Stimulated activated CD4-positive, alpha-beta T cell treated with anti-CD3 and anti-CD28 coated beads, Interleukin-2, amount 100 ng/mL, for 24 hours (primary cell): ENCODE data around the gene CHST9.
"Not testable (repeated sequence)": the region's sequence is repeated elsewhere in the genome, so short reads cannot be mapped to it uniquely, and the experiment has no call there.

Experiments
- DNase-seq, 2 donors: peaks; one replicate each; pipeline ENCODE4 v3.0.0-alpha.2; 2020

CHST9 gene

GRCh38 chr18:26993568-26993967 lies 191.5 kb downstream of the CHST9 start:
- DNase-seq: no peak

GRCh38 chr18:26992926-26993325 lies 192.2 kb downstream of the CHST9 start:
- no peak for DNase-seq

- DNase-seq: no peak
These were observed 195.3 kb downstream of the CHST9 start for GRCh38 chr18:26989842-26990241.

GRCh38 chr18:26981360-26982082 lies 203.6 kb downstream of the CHST9 start:
- no peak for DNase-seq

- DNase-seq: no peak
These were observed 206.2 kb downstream of the CHST9 start for GRCh38 chr18:26978812-26979341.

GRCh38 chr18:26977781-26978180 lies 207.3 kb downstream of the CHST9 start:
- DNase-seq: no peak

GRCh38 chr18:26976206-26976605 lies 208.9 kb downstream of the CHST9 start:
- DNase-seq: no peak

- not testable (repeated sequence) for DNase-seq
These were observed 212.6 kb downstream of the CHST9 start for GRCh38 chr18:26972549-26972948.

GRCh38 chr18:26971409-26971808 lies 213.7 kb downstream of the CHST9 start:
- no peak for DNase-seq

GRCh38 chr18:26970637-26971036 lies 214.5 kb downstream of the CHST9 start:
- DNase-seq: no peak

- DNase-seq: no peak
These were observed 219.9 kb downstream of the CHST9 start for GRCh38 chr18:26965206-26965605.

GRCh38 chr18:26963292-26963691 lies 221.8 kb downstream of the CHST9 start:
- DNase-seq: no peak

- DNase-seq: no peak
These were observed 223.3 kb downstream of the CHST9 start for GRCh38 chr18:26961839-26962238.

- no peak for DNase-seq
These were observed 224.2 kb downstream of the CHST9 start for GRCh38 chr18:26960911-26961310.

GRCh38 chr18:26956863-26957262 lies 228.2 kb downstream of the CHST9 start:
- no peak for DNase-seq

GRCh38 chr18:26948703-26949102 lies 236.4 kb downstream of the CHST9 start:
- DNase-seq: no peak

- no peak for DNase-seq
These were observed 241.2 kb downstream of the CHST9 start for GRCh38 chr18:26943906-26944305.

GRCh38 chr18:26941584-26941983 lies 243.5 kb downstream of the CHST9 start:
- DNase-seq: no peak

- no peak for DNase-seq
These were observed 244.2 kb downstream of the CHST9 start for GRCh38 chr18:26940744-26941398.

- no peak for DNase-seq
These were observed 253.4 kb downstream of the CHST9 start for GRCh38 chr18:26931659-26932058.

GRCh38 chr18:26930630-26931029 lies 254.5 kb downstream of the CHST9 start:
- no peak for DNase-seq

- no peak for DNase-seq
These were observed 256.3 kb downstream of the CHST9 start for GRCh38 chr18:26928670-26929313.

GRCh38 chr18:26927822-26928221 lies 257.3 kb downstream of the CHST9 start:
- DNase-seq: not testable (repeated sequence)
